ENCODE results near the gene NF2.

The NF2 gene

GRCh38 chr22:29747832-29748231, 144.4 kb downstream of the NF2 start:
- DNase-seq (ENCODE audit: low read depth): no peak
